ENCODE data around the gene RAB5IF. TPM values are rescaled to one million over a fixed set of nuclear protein-coding genes. Genes with fewer than 3 reads are reported as not detected.
"Not testable (repeated sequence)": the region's sequence is repeated elsewhere in the genome, so short reads cannot be mapped to it uniquely, and the experiment has no call there.

Gene RAB5IF
- total RNA-seq, 1 donor from 2014 or later: 112 TPM

DNA sequence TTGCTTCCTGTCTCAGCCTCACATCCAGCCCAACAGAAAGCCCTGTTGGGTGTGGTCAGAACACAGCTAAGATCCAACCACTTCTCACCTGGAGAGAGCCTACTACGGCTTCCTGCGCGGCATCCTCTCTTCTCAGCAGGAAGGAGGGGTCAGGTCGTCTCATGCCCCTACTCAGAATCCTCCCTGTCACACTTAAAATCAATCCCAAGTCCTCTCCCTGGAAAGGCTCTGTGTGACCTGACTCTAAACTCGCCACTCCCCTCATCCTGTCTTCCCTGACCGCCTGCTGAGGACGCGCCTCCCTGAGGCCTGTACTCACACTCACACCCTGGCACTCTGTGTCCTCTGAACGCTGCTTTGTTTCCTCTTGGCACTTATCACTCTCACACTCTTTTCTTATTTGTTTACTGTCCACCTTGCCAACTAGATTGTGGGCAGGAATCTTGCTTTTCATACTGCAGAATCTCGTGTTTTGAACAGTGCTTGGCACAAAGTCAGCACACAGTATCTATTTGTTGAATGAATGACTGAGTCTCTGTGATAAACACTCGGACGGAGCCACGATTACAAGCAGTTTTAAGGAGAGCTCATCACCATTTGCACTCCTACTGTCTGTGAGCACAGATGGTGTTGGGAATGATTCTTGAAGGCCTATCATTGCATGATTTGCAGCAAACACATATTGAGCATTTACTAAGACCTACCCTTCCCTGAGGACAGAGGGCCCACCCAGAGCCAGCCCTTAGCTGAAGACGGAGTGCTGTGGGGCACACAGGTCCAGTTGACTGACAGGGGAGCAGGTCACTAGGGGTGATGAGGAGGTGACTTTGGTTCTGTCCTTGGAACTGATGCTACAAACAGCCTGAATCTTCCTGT is 18.7 kb downstream of the RAB5IF start:
- peak overlapping the region; percentile 56 for H3K27ac Mint-ChIP-seq
- no peak overlapping the region for H3K4me3 Mint-ChIP-seq
- DNase-seq (ENCODE audit: low spot score): no peak
- peaks cover 35% of the 10 kb centered on the region for H3K36me3 Mint-ChIP-seq (ENCODE audit: low read depth)
- no peaks in the 10 kb centered on the region for H3K9me3 Mint-ChIP-seq
- H3K4me1 Mint-ChIP-seq (ENCODE audit: low read depth): peaks cover 46% of the 10 kb centered on the region
- intact Hi-C loops (cut with micrococcal nuclease): no loop called here
- H3K27me3 Mint-ChIP-seq (ENCODE audit: insufficient read depth): no peaks in the 10 kb centered on the region

DNA sequence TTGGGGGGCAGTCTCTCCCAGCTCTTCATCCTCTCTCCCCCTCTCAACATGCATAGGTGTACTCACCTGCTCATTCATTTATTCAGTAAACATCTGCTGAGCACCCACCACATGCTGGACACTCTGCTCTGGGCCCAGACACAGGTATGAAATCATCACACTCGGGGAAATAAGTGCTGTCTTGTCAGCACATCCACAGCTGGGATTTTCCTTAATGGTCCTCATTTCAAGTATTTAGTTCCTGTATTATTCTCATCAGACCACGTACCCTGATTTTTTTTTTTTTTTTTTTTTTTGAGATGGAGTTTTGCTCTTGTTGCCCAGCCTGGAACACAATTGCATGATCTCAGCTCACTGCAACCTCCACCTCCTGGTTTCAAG is 19.4 kb downstream of the RAB5IF start:
- Mint-ChIP-seq H3K4me3 (no peak overlapping the region), H3K9me3 (no peaks in the 10 kb centered on the region), H3K36me3 (ENCODE audit: low read depth) (peaks cover 38% of the 10 kb centered on the region), H3K27me3 (ENCODE audit: insufficient read depth) (no peaks in the 10 kb centered on the region), H3K4me1 (ENCODE audit: low read depth) (peaks cover 53% of the 10 kb centered on the region), H3K27ac (no peak overlapping the region)
- intact Hi-C loops (cut with micrococcal nuclease): no loop called here
- DNase-seq (ENCODE audit: low spot score): no peak

GRCh38 chr20:36628076-36628475 is 22.5 kb downstream of the RAB5IF start:
- H3K4me3 Mint-ChIP-seq: no peak overlapping the region
- H3K9me3 Mint-ChIP-seq: no peaks in the 10 kb centered on the region
- intact Hi-C loops (cut with micrococcal nuclease): no loop called here
- no peak for DNase-seq (ENCODE audit: low spot score)
- peaks cover 50% of the 10 kb centered on the region for H3K36me3 Mint-ChIP-seq (ENCODE audit: low read depth)
- H3K4me1 Mint-ChIP-seq (ENCODE audit: low read depth): peaks cover 64% of the 10 kb centered on the region
- H3K27ac Mint-ChIP-seq: peak overlapping the region; percentile 21
- H3K27me3 Mint-ChIP-seq (ENCODE audit: insufficient read depth): no peaks in the 10 kb centered on the region

GRCh38 chr20:36629719-36630681 is 24.4 kb downstream of the RAB5IF start:
- Mint-ChIP-seq H3K27me3 (ENCODE audit: insufficient read depth) (no peaks in the 10 kb centered on the region), H3K36me3 (ENCODE audit: low read depth) (peaks cover 37% of the 10 kb centered on the region), H3K9me3 (no peaks in the 10 kb centered on the region), H3K27ac (peak overlapping the region; percentile 96), H3K4me1 (ENCODE audit: low read depth) (peaks cover 50% of the 10 kb centered on the region), H3K4me3 (peak overlapping the region; percentile 69)
- intact Hi-C loops (cut with micrococcal nuclease): loop anchor here (1.0 kb wide), 1 partner anchor 14 kb away; no protein-coding TSS in a partner anchor
- DNase-seq (ENCODE audit: low spot score): peak; percentile 49

- Mint-ChIP-seq H3K4me1 (ENCODE audit: low read depth) (peaks cover 49% of the 10 kb centered on the region), H3K4me3 (no peak overlapping the region), H3K27ac (peak overlapping the region; percentile 72), H3K9me3 (no peaks in the 10 kb centered on the region), H3K36me3 (ENCODE audit: low read depth) (peaks cover 41% of the 10 kb centered on the region), H3K27me3 (ENCODE audit: insufficient read depth) (no peaks in the 10 kb centered on the region)
- intact Hi-C loops (cut with micrococcal nuclease): no loop called here
- no peak for DNase-seq (ENCODE audit: low spot score)
These were observed 26.1 kb downstream of the RAB5IF start for GRCh38 chr20:36631646-36632045.

- intact Hi-C loops (cut with micrococcal nuclease): no loop called here
- Mint-ChIP-seq H3K4me3 (no peak overlapping the region), H3K9me3 (no peaks in the 10 kb centered on the region), H3K27me3 (ENCODE audit: insufficient read depth) (no peaks in the 10 kb centered on the region), H3K4me1 (ENCODE audit: low read depth) (peaks cover 44% of the 10 kb centered on the region), H3K27ac (peak overlapping the region; percentile 72), H3K36me3 (ENCODE audit: low read depth) (peaks cover 38% of the 10 kb centered on the region)
- DNase-seq (ENCODE audit: low spot score): no peak
These were observed 26.5 kb downstream of the RAB5IF start for GRCh38 chr20:36632147-36632486.

GRCh38 chr20:36632487-36633284 is 27.1 kb downstream of the RAB5IF start:
- Mint-ChIP-seq H3K36me3 (ENCODE audit: low read depth) (peaks cover 36% of the 10 kb centered on the region), H3K4me1 (ENCODE audit: low read depth) (peaks cover 42% of the 10 kb centered on the region), H3K27ac (peak overlapping the region; percentile 72), H3K9me3 (no peaks in the 10 kb centered on the region), H3K27me3 (ENCODE audit: insufficient read depth) (no peaks in the 10 kb centered on the region), H3K4me3 (no peak overlapping the region)
- no peak for DNase-seq (ENCODE audit: low spot score)
- intact Hi-C loops (cut with micrococcal nuclease): no loop called here

- Mint-ChIP-seq H3K27ac (no peak overlapping the region), H3K27me3 (ENCODE audit: insufficient read depth) (no peaks in the 10 kb centered on the region), H3K36me3 (ENCODE audit: low read depth) (peaks cover 39% of the 10 kb centered on the region), H3K4me3 (no peak overlapping the region), H3K9me3 (no peaks in the 10 kb centered on the region), H3K4me1 (ENCODE audit: low read depth) (peaks cover 37% of the 10 kb centered on the region)
- no peak for DNase-seq (ENCODE audit: low spot score)
- intact Hi-C loops (cut with micrococcal nuclease): no loop called here
These were observed 27.8 kb downstream of the RAB5IF start for GRCh38 chr20:36633285-36633772.

- Mint-ChIP-seq H3K36me3 (ENCODE audit: low read depth) (peaks cover 44% of the 10 kb centered on the region), H3K27me3 (ENCODE audit: insufficient read depth) (no peaks in the 10 kb centered on the region), H3K27ac (peak overlapping the region; percentile 14), H3K9me3 (no peaks in the 10 kb centered on the region), H3K4me3 (no peak overlapping the region), H3K4me1 (ENCODE audit: low read depth) (peaks cover 30% of the 10 kb centered on the region)
- DNase-seq (ENCODE audit: low spot score): no peak
- intact Hi-C loops (cut with micrococcal nuclease): no loop called here
These were observed 28.8 kb downstream of the RAB5IF start for GRCh38 chr20:36634342-36634741.

- peaks cover 17% of the 10 kb centered on the region for H3K4me1 Mint-ChIP-seq (ENCODE audit: low read depth)
- intact Hi-C loops (cut with micrococcal nuclease); DNase-seq (ENCODE audit: low spot score); H3K27ac Mint-ChIP-seq; H3K9me3 Mint-ChIP-seq; H3K27me3 Mint-ChIP-seq (ENCODE audit: insufficient read depth); H3K4me3 Mint-ChIP-seq: not testable (repeated sequence)
- peaks cover 46% of the 10 kb centered on the region for H3K36me3 Mint-ChIP-seq (ENCODE audit: low read depth)
These were observed 33.4 kb downstream of the RAB5IF start for GRCh38 chr20:36638876-36639400.

DNA sequence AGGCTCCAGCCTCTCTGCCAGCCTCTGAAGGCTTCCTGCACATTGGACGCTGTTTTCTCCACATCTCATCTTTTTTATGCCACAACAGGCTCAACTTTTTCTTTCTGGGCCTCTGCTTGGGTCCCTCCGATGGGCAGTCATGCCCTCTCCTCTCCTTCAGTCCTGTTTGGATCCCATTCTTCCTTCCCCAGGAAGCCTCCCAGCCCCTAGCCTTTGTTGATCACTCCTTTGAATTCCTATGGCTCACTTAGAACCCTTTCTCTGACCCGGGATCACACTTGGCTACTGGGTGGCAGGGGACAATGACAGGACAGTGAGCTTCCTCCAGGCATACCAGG is 35.9 kb downstream of the RAB5IF start:
- Mint-ChIP-seq H3K27me3 (ENCODE audit: insufficient read depth) (no peaks in the 10 kb centered on the region), H3K4me1 (ENCODE audit: low read depth) (peaks cover 41% of the 10 kb centered on the region), H3K9me3 (no peaks in the 10 kb centered on the region), H3K4me3 (no peak overlapping the region), H3K27ac (peak overlapping the region; percentile 27), H3K36me3 (ENCODE audit: low read depth) (peaks cover 40% of the 10 kb centered on the region)
- no peak for DNase-seq (ENCODE audit: low spot score)
- intact Hi-C loops (cut with micrococcal nuclease): loop anchor here (10.0 kb wide), 2 partner anchors 243 to 313 kb away; partner anchors contain the start of gene SAMHD1

GRCh38 chr20:36642136-36642535 is 36.6 kb downstream of the RAB5IF start:
- intact Hi-C loops (cut with micrococcal nuclease): loop anchor here (10.0 kb wide), 2 partner anchors 243 to 313 kb away; partner anchors contain the start of gene SAMHD1
- DNase-seq (ENCODE audit: low spot score): no peak
- Mint-ChIP-seq H3K27me3 (ENCODE audit: insufficient read depth) (no peaks in the 10 kb centered on the region), H3K4me3 (peak overlapping the region; percentile 47), H3K9me3 (no peaks in the 10 kb centered on the region), H3K27ac (peak overlapping the region; percentile 64), H3K36me3 (ENCODE audit: low read depth) (peaks cover 38% of the 10 kb centered on the region), H3K4me1 (ENCODE audit: low read depth) (peaks cover 45% of the 10 kb centered on the region)
